ENCODE results near the gene PTPRR.

The PTPRR gene

GRCh38 chr12:70925539-70925938 lies 5.0 kb upstream of the PTPRR start:
- Histone ChIP-seq H3K27ac (ENCODE audit: low read depth, low read length) (no peak overlapping the region), H2AFZ (ENCODE audit: insufficient read depth, low read length, poor library complexity) (no peak overlapping the region), H3K79me2 (ENCODE audit: control insufficient read depth, insufficient read depth, low read length, poor library complexity) (no peaks in the 10 kb centered on the region), H4K91ac (ENCODE audit: low read depth, low read length) (no peak overlapping the region), H3K4me2 (ENCODE audit: low read length) (no peak overlapping the region), H2BK120ac (ENCODE audit: insufficient read depth, low read length, poor library complexity) (no peak overlapping the region), H3K36me3 (ENCODE audit: control insufficient read depth in 1 of 2, insufficient read depth in 2 of 2, low read length in 2 of 2) (no peaks in the 10 kb centered on the region), H4K12ac (ENCODE audit: low read depth, low read length) (no peak overlapping the region), H2BK5ac (ENCODE audit: low read depth, low read length, poor library complexity) (no peak overlapping the region), H2AK5ac (ENCODE audit: low read length) (no peak overlapping the region), H3K4me3 (ENCODE audit: low read depth, low read length) (no peak overlapping the region), H3K79me1 (ENCODE audit: low read length) (no peaks in the 10 kb centered on the region), H3K4ac (ENCODE audit: low read depth, low read length) (no peak overlapping the region), H3K4me1 (ENCODE audit: control insufficient read depth in 1 of 2, insufficient read depth in 2 of 2, low read length in 2 of 2) (no peaks in the 10 kb centered on the region), H3K9me3 (ENCODE audit: insufficient read depth, low read depth, low read length) (no peaks in the 10 kb centered on the region), H3K14ac (ENCODE audit: low read length) (no peak overlapping the region), H3K23ac (ENCODE audit: low read length) (no peak overlapping the region), H2BK12ac (ENCODE audit: low read length) (no peak overlapping the region), H4K8ac (ENCODE audit: low read depth, low read length) (no peak overlapping the region), H3K27me3 (ENCODE audit: insufficient read depth, low read length) (peaks cover 7% of the 10 kb centered on the region), H3K18ac (ENCODE audit: low read length) (no peak overlapping the region), H3K9ac (ENCODE audit: low read length) (no peak overlapping the region)
- WGBS (ENCODE audit: extremely low coverage, insufficient coverage, insufficient read length), result no CpG with 5 or more reads among the region's 1 CpG
- DNase-seq, result no peak

DNA sequence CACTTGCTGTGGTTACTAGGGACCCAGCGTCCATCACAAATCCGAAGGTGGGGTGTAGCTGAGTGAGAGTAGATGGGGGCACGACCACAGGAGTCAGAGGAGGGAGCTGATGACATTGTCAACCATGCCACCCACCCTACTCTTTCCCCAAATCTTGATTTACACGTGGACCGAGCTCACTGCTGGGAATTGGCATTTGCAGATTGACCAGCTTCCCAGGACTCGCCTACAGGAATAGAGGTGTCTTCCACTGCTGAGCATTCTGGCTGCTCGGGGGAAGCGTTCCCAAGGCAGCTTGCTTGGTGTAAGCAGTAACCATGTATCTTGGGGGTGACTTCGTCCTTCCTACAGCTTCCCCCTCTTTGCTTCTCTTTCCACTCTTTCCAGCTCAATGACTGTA lies 353 bp upstream of the PTPRR start:
- Histone ChIP-seq H3K79me1 (ENCODE audit: low read length) (no peaks in the 10 kb centered on the region), H2BK12ac (ENCODE audit: low read length) (no peak overlapping the region), H3K36me3 (ENCODE audit: control insufficient read depth in 1 of 2, insufficient read depth in 2 of 2, low read length in 2 of 2) (no peaks in the 10 kb centered on the region), H3K23ac (ENCODE audit: low read length) (no peak overlapping the region), H3K18ac (ENCODE audit: low read length) (no peak overlapping the region), H3K4me3 (ENCODE audit: low read depth, low read length) (no peak overlapping the region), H3K14ac (ENCODE audit: low read length) (no peak overlapping the region), H3K4me2 (ENCODE audit: low read length) (no peak overlapping the region), H3K27me3 (ENCODE audit: insufficient read depth, low read length) (peaks cover 12% of the 10 kb centered on the region), H3K9ac (ENCODE audit: low read length) (no peak overlapping the region), H4K8ac (ENCODE audit: low read depth, low read length) (no peak overlapping the region), H3K9me3 (ENCODE audit: insufficient read depth, low read depth, low read length) (no peaks in the 10 kb centered on the region), H2BK120ac (ENCODE audit: insufficient read depth, low read length, poor library complexity) (no peak overlapping the region), H3K4ac (ENCODE audit: low read depth, low read length) (no peak overlapping the region), H2AFZ (ENCODE audit: insufficient read depth, low read length, poor library complexity) (no peak overlapping the region), H3K27ac (ENCODE audit: low read depth, low read length) (no peak overlapping the region), H4K91ac (ENCODE audit: low read depth, low read length) (no peak overlapping the region), H4K12ac (ENCODE audit: low read depth, low read length) (no peak overlapping the region), H2BK5ac (ENCODE audit: low read depth, low read length, poor library complexity) (no peak overlapping the region), H3K79me2 (ENCODE audit: control insufficient read depth, insufficient read depth, low read length, poor library complexity) (no peaks in the 10 kb centered on the region), H3K4me1 (ENCODE audit: control insufficient read depth in 1 of 2, insufficient read depth in 2 of 2, low read length in 2 of 2) (peaks cover 3 to 5% of the 10 kb centered on the region in 2 experiments), H2AK5ac (ENCODE audit: low read length) (no peak overlapping the region)
- no CpG with 5 or more reads among the region's 9 CpGs for WGBS (ENCODE audit: extremely low coverage, insufficient coverage, insufficient read length)
- DNase-seq, result no peak

DNA sequence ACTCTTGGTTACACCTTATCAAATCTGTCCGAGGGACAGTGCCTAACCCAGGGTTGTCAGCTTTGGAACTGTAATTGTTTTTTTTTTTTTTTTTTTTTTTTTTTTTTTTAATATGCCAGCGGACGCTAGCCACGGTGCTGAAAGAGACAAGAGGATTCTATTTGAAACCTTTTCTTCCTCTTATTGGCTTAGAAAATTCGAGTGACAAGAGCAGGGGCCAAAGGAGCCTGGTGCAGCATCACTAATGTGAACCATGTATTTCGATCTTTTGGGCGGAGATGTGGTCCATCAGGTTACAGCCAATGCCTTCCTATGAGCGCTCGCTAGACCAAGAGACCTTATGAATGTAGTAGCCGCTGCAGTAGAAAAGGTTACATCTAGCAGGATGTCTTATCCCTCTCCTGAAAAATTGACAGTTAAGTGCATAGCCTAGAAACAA lies 922 bp downstream of the PTPRR start:
- Histone ChIP-seq H3K36me3 (ENCODE audit: control insufficient read depth in 1 of 2, insufficient read depth in 2 of 2, low read length in 2 of 2) (no peaks in the 10 kb centered on the region), H3K23ac (ENCODE audit: low read length) (no peak overlapping the region), H2AFZ (ENCODE audit: insufficient read depth, low read length, poor library complexity) (no peak overlapping the region), H4K8ac (ENCODE audit: low read depth, low read length) (no peak overlapping the region), H4K91ac (ENCODE audit: low read depth, low read length) (no peak overlapping the region), H3K9me3 (ENCODE audit: insufficient read depth, low read depth, low read length) (no peaks in the 10 kb centered on the region), H3K79me2 (ENCODE audit: control insufficient read depth, insufficient read depth, low read length, poor library complexity) (no peaks in the 10 kb centered on the region), H3K79me1 (ENCODE audit: low read length) (no peaks in the 10 kb centered on the region), H2BK5ac (ENCODE audit: low read depth, low read length, poor library complexity) (no peak overlapping the region), H3K4me3 (ENCODE audit: low read depth, low read length) (no peak overlapping the region), H3K18ac (ENCODE audit: low read length) (no peak overlapping the region), H3K27me3 (ENCODE audit: insufficient read depth, low read length) (peaks cover 12% of the 10 kb centered on the region), H4K12ac (ENCODE audit: low read depth, low read length) (no peak overlapping the region), H3K14ac (ENCODE audit: low read length) (no peak overlapping the region), H2BK120ac (ENCODE audit: insufficient read depth, low read length, poor library complexity) (no peak overlapping the region), H3K4me2 (ENCODE audit: low read length) (no peak overlapping the region), H3K4me1 (ENCODE audit: control insufficient read depth in 1 of 2, insufficient read depth in 2 of 2, low read length in 2 of 2) (peaks cover 3 to 5% of the 10 kb centered on the region in 2 experiments), H3K4ac (ENCODE audit: low read depth, low read length) (no peak overlapping the region), H3K27ac (ENCODE audit: low read depth, low read length) (no peak overlapping the region), H3K9ac (ENCODE audit: low read length) (no peak overlapping the region), H2AK5ac (ENCODE audit: low read length) (no peak overlapping the region), H2BK12ac (ENCODE audit: low read length) (no peak overlapping the region)
- DNase-seq, result no peak
- WGBS (ENCODE audit: extremely low coverage, insufficient coverage, insufficient read length), result no CpG with 5 or more reads among the region's 10 CpGs

DNA sequence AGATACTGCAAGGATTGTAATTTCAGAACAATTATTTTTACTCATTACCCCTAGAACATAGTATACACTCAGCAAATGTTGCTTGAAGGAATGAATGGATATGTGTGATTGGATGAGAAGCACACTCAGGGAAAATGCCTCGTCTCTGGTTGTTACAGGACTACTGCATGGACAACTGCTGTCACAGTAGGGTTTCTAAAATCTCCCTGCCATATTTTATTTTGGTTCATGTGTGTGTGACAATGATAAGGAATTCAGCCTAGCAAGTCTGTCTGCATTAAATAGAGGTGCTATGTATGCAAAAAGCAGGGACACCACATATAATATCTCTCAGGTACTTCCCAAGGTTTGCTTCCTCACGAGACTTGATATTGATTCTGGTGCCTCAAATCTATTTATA lies 1.4 kb downstream of the PTPRR start:
- no peak overlapping the region for H3K18ac ChIP-seq (ENCODE audit: low read length)
- H2AFZ ChIP-seq (ENCODE audit: insufficient read depth, low read length, poor library complexity), result no peak overlapping the region
- no peak overlapping the region for H3K4me2 ChIP-seq (ENCODE audit: low read length)
- H3K14ac ChIP-seq (ENCODE audit: low read length), result no peak overlapping the region
- no peak overlapping the region for H2BK12ac ChIP-seq (ENCODE audit: low read length)
- H3K9ac ChIP-seq (ENCODE audit: low read length), result no peak overlapping the region
- DNase-seq, result no peak
- H3K4me1 ChIP-seq (ENCODE audit: control insufficient read depth in 1 of 2, insufficient read depth in 2 of 2, low read length in 2 of 2), result peaks cover 3 to 5% of the 10 kb centered on the region in 2 experiments
- no peak overlapping the region for H2AK5ac ChIP-seq (ENCODE audit: low read length)
- H4K12ac ChIP-seq (ENCODE audit: low read depth, low read length), result no peak overlapping the region
- no peak overlapping the region for H3K27ac ChIP-seq (ENCODE audit: low read depth, low read length)
- H4K91ac ChIP-seq (ENCODE audit: low read depth, low read length), result no peak overlapping the region
- no peak overlapping the region for H2BK120ac ChIP-seq (ENCODE audit: insufficient read depth, low read length, poor library complexity)
- H3K23ac ChIP-seq (ENCODE audit: low read length), result no peak overlapping the region
- no peak overlapping the region for H3K4ac ChIP-seq (ENCODE audit: low read depth, low read length)
- H3K36me3 ChIP-seq (ENCODE audit: control insufficient read depth in 1 of 2, insufficient read depth in 2 of 2, low read length in 2 of 2), result no peaks in the 10 kb centered on the region
- no peaks in the 10 kb centered on the region for H3K79me1 ChIP-seq (ENCODE audit: low read length)
- H3K9me3 ChIP-seq (ENCODE audit: insufficient read depth, low read depth, low read length), result no peaks in the 10 kb centered on the region
- no peak overlapping the region for H4K8ac ChIP-seq (ENCODE audit: low read depth, low read length)
- H3K27me3 ChIP-seq (ENCODE audit: insufficient read depth, low read length), result peaks cover 12% of the 10 kb centered on the region
- no peaks in the 10 kb centered on the region for H3K79me2 ChIP-seq (ENCODE audit: control insufficient read depth, insufficient read depth, low read length, poor library complexity)
- no peak overlapping the region for H2BK5ac ChIP-seq (ENCODE audit: low read depth, low read length, poor library complexity)
- H3K4me3 ChIP-seq (ENCODE audit: low read depth, low read length), result no peak overlapping the region
- no CpG with 5 or more reads among the region's 2 CpGs for WGBS (ENCODE audit: extremely low coverage, insufficient coverage, insufficient read length)
